Measurements from ENCODE around the gene BMPR1B.

GRCh38 chr4:95188701-95189370 lies 431.1 kb downstream of the BMPR1B start:
- TF ChIP-seq EZH2 (IDR thresholded peaks at IDR 0.05; ENCODE audit: borderline replicate concordance) (no peak), CTCF (IDR thresholded peaks at IDR 0.05; ENCODE audit: poor library complexity) (no peak), EZH2phosphoT487 (IDR thresholded peaks at IDR 0.05; ENCODE audit: low read depth, severe bottlenecking, unreplicated experiment) (no peak)

Measured in hepatocyte (in vitro differentiated cells).